Measurements from ENCODE around the gene CLRN1. TPM values are rescaled to one million over a fixed set of nuclear protein-coding genes. Genes with fewer than 3 reads are reported as not detected.

The CLRN1 gene
- total RNA-seq, 1 donor from 2014 or later, result not detected

GRCh38 chr3:151003029-151003767 lies 30.7 kb upstream of the CLRN1 start:
- H3K36me3 ChIP-seq (ENCODE audit: control insufficient read depth, insufficient read depth, low read length), result no peaks in the 10 kb centered on the region
- TF ChIP-seq, protein P1, sequence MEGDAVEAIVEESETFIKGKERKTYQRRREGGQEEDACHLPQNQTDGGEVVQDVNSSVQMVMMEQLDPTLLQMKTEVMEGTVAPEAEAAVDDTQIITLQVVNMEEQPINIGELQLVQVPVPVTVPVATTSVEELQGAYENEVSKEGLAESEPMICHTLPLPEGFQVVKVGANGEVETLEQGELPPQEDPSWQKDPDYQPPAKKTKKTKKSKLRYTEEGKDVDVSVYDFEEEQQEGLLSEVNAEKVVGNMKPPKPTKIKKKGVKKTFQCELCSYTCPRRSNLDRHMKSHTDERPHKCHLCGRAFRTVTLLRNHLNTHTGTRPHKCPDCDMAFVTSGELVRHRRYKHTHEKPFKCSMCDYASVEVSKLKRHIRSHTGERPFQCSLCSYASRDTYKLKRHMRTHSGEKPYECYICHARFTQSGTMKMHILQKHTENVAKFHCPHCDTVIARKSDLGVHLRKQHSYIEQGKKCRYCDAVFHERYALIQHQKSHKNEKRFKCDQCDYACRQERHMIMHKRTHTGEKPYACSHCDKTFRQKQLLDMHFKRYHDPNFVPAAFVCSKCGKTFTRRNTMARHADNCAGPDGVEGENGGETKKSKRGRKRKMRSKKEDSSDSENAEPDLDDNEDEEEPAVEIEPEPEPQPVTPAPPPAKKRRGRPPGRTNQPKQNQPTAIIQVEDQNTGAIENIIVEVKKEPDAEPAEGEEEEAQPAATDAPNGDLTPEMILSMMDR (IDR thresholded peaks at IDR 0.05; ENCODE audit: insufficient read depth, low read length, poor library complexity, severe bottlenecking), result no peak
- H3K4me3 ChIP-seq (ENCODE audit: low read depth, low read length), result no peak overlapping the region
- no peaks in the 10 kb centered on the region for H3K27me3 ChIP-seq (ENCODE audit: control insufficient read depth, insufficient read depth, low read length)
- peak; percentile 63 for DNase-seq (ENCODE audit: low read depth)

DNA sequence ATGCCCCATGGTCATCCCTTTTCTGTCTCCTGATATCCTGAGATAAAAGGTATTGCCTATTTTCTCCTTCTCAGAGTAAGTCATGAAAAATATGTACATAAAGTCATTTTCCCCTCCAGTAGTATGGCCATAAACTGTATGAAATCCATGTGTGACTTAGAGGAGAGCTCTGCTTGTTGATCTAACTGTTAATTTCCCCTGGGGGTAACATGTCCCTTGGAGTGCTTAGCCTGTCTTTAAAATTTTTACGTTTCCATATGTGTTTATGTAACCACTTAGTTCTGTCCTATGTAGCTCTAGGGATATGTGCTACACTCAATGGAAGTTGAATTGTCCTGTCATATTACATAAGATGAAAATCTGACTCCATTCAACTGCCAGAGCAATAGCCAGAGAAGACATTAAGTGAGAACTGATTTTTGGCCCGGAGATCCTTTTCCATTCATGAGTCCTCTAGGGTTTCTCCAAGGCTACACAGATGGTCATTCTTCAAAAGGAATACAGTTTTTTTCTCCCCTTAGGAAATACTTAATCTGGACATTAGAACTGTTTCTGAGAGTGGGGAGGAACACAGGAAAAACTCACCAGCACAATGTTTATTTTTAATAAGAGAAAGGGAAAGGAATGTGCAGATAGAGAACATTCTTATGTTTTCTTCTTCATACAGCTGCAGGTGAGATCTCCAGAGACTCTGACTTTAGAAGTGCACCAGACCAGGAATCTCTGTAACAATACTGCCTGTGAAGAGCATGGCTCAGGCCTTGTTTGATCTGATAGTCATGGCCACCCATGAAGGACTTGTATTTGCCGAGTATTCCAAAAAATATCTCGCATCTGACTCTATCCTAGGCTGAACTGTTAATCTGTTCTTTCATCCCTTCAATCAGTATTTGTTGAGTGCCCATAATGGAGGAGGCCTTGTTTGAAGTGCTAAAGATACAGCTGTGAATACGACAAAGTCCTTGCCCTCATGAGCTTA lies 29.8 kb upstream of the CLRN1 start:
- TF ChIP-seq, protein P1 (IDR thresholded peaks at IDR 0.05; ENCODE audit: insufficient read depth, low read length, poor library complexity, severe bottlenecking), result no peak
- Histone ChIP-seq H3K36me3 (ENCODE audit: control insufficient read depth, insufficient read depth, low read length) (no peaks in the 10 kb centered on the region), H3K27me3 (ENCODE audit: control insufficient read depth, insufficient read depth, low read length) (no peaks in the 10 kb centered on the region), H3K4me3 (ENCODE audit: low read depth, low read length) (no peak overlapping the region)
- no peak for DNase-seq (ENCODE audit: low read depth)

- TF ChIP-seq, protein P1 (IDR thresholded peaks at IDR 0.05; ENCODE audit: insufficient read depth, low read length, poor library complexity, severe bottlenecking), result no peak
- no peak for DNase-seq (ENCODE audit: low read depth)
- Histone ChIP-seq H3K4me3 (ENCODE audit: low read depth, low read length) (no peak overlapping the region), H3K36me3 (ENCODE audit: control insufficient read depth, insufficient read depth, low read length) (no peaks in the 10 kb centered on the region), H3K27me3 (ENCODE audit: control insufficient read depth, insufficient read depth, low read length) (no peaks in the 10 kb centered on the region)
Observed at GRCh38 chr3:150998996-150999395, 26.5 kb upstream of the CLRN1 start.

GRCh38 chr3:150996731-150997130 lies 24.2 kb upstream of the CLRN1 start:
- no peak overlapping the region for H3K4me3 ChIP-seq (ENCODE audit: low read depth, low read length)
- no peaks in the 10 kb centered on the region for H3K36me3 ChIP-seq (ENCODE audit: control insufficient read depth, insufficient read depth, low read length)
- TF ChIP-seq, protein P1 (IDR thresholded peaks at IDR 0.05; ENCODE audit: insufficient read depth, low read length, poor library complexity, severe bottlenecking), result no peak
- no peak for DNase-seq (ENCODE audit: low read depth)
- no peaks in the 10 kb centered on the region for H3K27me3 ChIP-seq (ENCODE audit: control insufficient read depth, insufficient read depth, low read length)

DNA sequence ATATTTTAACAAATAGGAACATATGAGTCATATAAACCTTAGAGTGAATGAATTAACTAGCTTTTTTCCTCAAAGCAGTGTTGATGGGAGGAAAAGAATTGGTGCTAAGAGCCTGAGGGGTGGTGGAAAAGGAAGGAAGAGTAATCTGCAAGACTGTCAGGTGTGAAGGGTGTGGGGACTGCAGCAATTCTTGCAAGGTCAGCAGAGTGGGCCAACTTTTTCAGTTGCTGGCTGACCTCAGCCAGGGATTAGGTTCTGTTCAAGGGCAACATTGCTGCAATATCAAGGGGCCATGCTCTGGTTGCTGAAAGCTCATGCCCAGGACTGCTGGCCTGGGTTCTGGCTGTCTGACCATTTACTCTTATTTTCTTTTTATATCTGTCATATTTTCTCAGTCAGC lies 23.0 kb upstream of the CLRN1 start:
- H3K4me3 ChIP-seq (ENCODE audit: low read depth, low read length), result no peak overlapping the region
- H3K27me3 ChIP-seq (ENCODE audit: control insufficient read depth, insufficient read depth, low read length), result no peaks in the 10 kb centered on the region
- no peaks in the 10 kb centered on the region for H3K36me3 ChIP-seq (ENCODE audit: control insufficient read depth, insufficient read depth, low read length)
- DNase-seq (ENCODE audit: low read depth), result no peak
- TF ChIP-seq, protein P1 (IDR thresholded peaks at IDR 0.05; ENCODE audit: insufficient read depth, low read length, poor library complexity, severe bottlenecking), result no peak
